T1000 (cell line): Measurements from ENCODE around the gene FMNL2.
"Not testable (repeated sequence)": the region's sequence is repeated elsewhere in the genome, so short reads cannot be mapped to it uniquely, and the experiment has no call there.

Source experiments
- DNase-seq: peaks from one replicate; lab custom pipeline; 2025; ENCODE audit warnings: mixed read lengths; lab: John Stamatoyannopoulos, UW

The FMNL2 gene

GRCh38 chr2:152335016-152335725 is at the start of gene FMNL2:
TSS of gene FMNL2 (plus strand) at chr2:152335174.
- DNase-seq: peak; percentile 70

DNA sequence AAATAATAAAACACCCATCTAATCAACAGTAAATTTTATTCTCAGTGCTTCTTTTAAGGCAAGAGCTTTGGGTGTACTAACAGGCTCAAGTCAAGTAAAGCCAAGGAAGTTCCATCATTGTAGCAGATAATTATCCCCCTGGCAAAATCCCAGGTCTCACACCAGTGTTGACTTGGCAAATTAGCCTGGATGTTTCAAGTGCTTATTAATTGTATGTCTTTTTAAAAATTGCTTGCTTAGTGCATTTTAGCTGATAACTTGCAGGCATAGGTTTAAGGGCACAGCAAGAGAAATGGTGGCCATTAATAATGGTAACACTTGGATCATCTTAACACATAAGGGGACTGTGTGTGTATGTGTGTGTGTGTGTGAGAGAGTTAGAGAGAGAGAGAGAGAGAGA is 42.0 kb upstream of the FMNL2 start:
- no peak for DNase-seq

- no peak for DNase-seq
Observed at GRCh38 chr2:152297715-152298114, 37.3 kb upstream of the FMNL2 start.

- no peak for DNase-seq
Observed at GRCh38 chr2:152298754-152299153, 36.2 kb upstream of the FMNL2 start.

DNA sequence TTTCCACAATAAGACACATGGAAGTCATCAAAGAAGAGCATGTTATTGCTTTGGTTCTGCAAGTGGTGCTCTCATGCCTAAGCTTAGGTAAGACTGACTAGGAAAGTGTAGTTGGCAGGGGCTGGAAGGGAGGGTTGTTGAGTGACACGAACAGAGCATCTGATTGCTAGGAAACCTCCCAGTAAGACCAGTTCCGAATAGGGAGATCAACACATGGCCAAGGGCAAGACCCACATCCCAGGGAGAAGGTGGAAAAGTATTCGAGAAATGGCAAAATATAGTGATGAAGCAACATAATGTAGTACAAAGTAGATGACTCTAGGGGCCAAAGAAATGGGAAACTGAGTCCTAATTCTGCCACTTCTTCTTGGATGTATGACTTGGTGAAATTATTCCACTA is 33.8 kb upstream of the FMNL2 start:
- DNase-seq: no peak

DNA sequence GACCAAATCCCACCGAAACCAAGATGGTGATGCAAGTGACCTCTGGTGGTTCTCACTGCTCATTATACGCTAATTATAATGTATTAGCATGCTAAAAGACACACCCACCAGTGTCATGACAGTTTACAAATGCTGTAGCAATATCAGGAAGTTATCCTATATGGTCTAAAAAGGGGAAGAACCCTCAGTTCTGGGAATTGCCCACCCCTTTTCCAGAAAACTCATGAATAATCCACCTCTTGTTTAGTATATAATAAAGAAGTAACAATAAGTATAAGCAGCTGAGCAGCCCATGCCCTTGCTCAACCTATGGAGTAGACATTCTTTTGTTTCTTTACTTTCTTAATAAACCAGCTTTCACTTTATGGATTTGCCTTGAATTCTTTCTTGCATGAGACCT is 31.0 kb upstream of the FMNL2 start:
- DNase-seq: no peak

GRCh38 chr2:152304836-152305235 is 30.1 kb upstream of the FMNL2 start:
- DNase-seq: no peak

DNA sequence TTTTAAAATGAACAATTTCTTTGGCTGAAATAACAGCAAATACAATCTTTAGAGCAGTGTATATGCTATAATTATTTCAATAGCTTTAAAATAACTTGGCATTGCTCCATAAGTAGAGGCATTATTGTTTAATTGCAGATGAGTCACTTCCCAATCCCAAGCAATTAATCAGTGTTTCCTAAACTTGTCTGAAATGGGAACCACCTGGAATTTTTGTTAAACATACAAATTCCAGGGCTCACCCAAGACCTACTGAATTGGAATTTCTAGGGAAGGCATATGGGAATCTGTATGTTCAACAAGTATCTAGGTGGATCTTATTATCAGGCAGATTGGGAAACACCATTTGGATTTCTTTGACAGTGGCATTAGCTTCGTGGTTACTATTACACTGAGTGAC is 27.1 kb upstream of the FMNL2 start:
- no peak for DNase-seq

DNA sequence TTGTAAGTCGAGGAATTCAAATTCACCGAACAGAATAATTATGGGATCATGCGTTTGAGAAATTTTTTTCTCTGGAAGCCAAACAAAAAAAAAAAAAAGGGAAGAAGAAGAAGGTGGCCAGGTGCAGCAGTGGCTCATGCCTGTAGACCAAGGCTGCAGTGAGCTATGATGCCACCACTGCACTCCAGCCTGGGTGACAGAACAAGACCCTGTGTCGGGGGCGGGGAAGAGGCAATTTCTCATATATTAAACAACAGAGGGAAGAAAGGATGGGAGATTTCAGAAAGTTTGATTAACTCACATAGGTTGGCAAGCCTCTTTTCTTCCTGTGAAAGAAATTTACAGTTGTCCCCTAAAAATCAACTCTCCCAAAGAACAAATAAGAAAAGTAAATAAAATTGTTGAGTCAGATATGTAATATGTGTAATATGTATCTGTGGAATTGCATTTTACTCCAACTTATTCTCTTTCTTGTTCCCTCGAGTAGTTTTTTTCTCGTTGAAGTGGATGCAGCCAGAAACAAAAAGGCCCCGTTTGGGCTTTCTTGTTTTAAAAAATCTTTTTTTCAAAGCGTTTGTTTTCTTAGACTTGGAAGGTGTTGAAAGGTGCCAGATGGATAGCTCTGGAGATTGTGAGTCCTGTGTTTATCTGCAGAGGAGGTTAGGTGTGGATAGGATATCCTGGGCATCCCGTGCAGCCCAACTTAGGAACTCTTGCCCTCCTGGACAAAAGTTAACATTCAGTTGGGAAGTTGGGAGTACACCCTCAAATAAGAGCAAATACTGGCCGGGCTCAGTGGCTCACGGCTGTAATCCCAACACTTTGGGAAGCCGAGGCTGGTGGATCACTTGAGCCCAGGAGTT is 25.4 kb upstream of the FMNL2 start:
- no peak for DNase-seq

DNA sequence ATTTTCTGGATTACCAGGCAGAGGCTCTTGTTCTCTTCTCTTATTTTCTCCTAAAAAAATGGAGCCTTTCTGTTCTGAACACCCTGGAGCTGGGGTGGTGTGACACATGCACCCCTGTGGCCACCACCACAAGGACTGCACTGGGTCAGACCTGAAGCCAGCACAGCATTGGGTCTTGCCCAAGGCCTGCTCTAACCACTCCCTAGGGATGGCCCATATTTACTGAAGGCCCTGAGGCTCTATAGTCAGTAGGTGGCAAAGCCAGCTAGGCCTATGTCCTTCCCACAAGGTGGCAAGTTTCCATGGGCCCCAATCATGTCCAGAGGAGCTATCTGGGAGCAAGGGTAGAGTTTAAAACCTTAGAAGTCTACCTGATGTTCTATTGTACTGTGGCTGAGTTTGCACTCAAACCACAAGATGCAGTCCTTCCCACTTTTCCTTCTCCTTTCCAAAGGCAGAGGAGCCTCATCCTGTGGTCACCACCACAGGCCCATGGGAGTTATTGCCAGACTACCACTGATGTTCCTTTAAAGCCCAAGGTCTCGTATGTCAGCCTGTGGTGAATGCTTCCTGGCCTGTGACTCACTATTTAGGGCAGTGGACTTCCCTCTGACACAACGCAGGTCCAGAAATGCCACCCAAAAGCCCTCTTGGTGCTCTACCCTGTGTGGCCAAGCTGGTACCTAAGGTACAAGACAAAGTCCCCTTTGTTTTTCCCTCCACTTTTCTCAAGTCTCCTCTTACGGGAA is 15.0 kb upstream of the FMNL2 start:
- DNase-seq: no peak

DNA sequence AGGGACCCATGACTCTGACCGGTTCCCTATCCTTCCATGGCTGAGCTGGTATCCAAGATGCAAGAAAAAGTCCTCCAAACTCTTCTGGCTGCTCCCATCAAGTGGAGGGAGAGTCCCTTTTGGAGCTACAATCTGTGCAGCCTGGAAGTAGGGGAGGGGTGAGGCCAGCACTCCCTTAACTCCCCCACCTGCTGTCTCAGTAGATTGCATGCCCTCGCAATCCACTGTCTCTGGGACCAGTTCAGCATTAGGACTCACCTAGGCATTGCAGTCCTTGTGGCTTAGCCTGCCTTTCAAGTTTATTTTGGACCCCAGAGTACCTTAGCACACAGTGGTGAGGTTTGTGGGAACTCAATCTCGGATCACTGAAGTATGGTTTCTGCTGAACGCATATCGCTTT is 14.2 kb upstream of the FMNL2 start:
- DNase-seq: no peak

DNA sequence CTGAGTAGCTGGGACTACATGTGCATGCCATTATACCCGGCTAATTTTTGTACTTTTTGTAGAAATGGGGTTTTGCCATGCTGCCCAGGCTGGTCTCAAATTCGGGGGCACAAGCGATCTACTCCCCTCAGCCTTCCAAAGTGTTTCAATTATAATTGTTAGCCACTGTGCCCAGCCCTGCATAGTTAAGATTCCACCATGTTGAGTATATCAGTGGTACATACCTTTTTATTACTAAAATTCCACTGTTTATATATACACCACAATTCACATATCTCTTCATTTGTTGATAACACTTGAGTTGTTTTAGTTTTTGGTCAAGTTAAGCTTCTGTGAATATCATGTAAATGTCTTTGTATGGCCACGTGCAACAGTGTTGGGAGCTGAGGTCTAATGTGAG is 12.8 kb upstream of the FMNL2 start:
- no peak for DNase-seq

GRCh38 chr2:152325126-152325525 is 9.8 kb upstream of the FMNL2 start:
- not testable (repeated sequence) for DNase-seq

DNA sequence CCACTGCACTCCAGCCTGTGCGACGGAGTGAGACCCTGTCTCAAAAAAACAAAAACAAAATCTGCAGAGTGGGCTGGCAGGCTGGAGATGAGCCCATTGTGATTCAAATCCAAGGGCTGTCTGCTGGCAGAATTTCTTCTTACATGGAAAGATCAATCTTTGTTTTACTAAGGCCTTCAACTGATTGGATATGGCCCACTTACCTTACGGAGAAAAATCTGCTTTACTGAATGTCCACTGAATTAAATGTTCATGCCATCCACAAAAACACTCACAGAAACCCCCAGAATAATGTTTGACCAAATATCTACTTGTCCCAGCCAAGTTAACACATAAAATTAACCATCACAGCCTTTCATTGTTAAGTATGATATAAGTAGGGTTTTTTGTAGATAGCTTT is 8.3 kb upstream of the FMNL2 start:
- no peak for DNase-seq

DNA sequence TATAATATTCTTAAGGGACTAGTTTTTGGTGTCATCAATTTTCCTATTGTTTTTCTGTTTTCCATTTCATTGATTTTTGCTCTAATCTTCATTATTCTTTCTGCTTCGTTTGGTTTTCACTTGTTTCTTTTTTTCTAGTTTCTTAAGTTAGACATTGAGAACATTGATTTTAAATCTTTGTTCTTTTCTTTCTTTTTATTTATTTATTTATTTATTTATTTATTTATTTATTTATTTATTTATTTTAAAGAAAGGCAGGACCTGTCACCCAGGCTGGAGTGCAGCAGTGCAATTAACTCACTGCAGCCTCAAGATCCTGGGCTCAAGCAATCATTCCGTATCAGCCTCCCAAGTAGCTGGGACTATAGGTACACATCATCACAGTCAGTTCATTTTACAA is 7.0 kb upstream of the FMNL2 start:
- DNase-seq: no peak

GRCh38 chr2:152330235-152330866 is 4.6 kb upstream of the FMNL2 start:
- DNase-seq: no peak

- DNase-seq: no peak
Observed at GRCh38 chr2:152334701-152335015, 316 bp upstream of the FMNL2 start.

- no peak for DNase-seq
Observed at GRCh38 chr2:152335726-152336118, 748 bp downstream of the FMNL2 start.

DNA sequence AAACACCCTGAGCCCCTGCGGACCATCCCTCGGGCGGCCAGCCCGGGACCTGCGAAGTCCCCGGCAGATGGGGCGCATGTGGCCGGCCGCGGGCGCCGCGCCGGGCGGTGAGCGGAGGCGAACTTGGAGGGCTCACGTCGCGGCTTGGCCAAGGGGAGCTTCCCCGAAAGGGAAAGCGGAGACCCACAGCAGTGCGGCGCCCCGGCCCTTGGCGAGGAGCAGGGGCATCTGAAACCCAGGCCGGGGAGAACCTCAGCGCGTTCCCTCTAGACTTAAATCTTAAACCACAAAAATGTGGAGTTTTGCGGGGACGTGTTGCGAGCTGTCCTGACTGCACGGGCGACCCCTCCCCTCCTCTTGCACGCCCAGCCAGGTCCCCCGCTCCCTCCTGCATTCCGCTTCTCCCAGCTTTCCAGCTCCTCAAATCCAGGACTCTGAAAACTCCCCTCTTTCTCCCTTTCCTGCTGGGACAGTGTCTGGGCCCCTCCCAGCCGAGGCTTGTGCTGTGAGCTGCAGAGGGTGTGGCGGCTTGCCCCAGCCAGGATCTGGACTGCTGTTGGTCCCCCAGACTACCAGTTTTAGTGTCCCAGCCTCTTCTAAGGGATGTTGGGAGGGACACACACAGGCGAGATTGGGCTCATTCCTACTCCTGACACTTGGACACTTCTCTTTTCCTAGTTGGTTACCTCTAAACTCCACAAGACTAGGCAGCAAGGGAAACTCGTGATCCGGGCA is 1.3 kb downstream of the FMNL2 start:
- no peak for DNase-seq

DNA sequence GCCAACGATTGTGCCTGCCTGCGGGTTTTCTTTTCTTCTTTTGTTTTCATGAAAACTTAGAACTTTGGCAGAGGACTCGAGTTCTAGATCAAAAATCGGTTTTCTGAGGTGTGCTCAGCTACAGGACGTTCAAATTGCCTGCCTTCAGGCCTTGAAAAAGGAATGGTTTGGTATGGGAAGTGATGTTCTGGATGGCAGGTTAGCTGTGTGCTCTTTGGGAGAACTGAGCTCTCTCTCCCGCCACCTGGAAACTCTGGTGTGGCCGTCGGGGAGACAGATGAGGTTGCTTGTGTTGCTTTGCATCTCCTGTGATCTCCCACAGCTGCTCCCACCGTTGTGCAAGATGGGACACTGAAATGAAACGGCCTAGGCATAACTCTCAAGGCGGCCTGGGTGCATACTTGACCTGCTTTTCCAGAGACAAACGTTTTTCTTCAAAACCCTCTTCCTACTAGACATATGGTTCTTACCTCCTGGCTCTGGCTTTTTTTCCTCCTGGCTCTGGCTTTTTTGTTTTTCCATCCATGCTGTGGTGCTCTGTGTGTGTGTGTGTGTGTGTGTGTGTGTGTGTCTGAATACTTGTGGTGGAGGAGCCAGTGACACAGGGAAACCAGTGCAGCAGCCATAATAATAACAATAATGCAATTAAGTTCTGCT is 2.0 kb downstream of the FMNL2 start:
- no peak for DNase-seq

DNA sequence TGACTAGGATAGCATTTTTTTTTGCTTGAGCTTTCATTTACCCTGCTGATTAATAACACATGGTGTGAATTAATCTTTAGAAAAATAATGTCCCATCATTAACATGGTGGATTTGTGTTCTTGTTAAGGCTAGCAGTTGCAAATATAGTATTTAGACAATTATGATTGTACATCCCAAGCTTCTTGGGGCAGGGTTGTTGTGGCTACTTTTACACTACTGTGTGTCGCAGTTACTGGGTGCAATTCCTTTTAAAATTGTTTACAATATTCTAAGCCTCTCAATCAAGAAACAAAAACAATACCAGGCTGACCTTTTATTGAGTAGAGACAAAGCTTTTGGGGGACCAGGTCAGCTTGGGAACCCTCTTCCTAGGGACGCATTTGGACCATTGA is 2.5 kb downstream of the FMNL2 start:
- DNase-seq: no peak
